Fibroblast of villous mesenchyme (primary cell): ENCODE measurements around the gene SPDYE1. TPM values are rescaled to one million over a fixed set of nuclear protein-coding genes. Genes with fewer than 3 reads are reported as not detected.
"Not testable (repeated sequence)": the region's sequence is repeated elsewhere in the genome, so short reads cannot be mapped to it uniquely, and the experiment has no call there.

ENCODE experiments used
- DNase-seq: peaks from one replicate; pipeline ENCODE4 v3.0.0-alpha.2; 2010; ENCODE audit warnings: low read depth
- H3K4me3 ChIP-seq: 2 replicates; pipeline ENCODE4 v1.5.1; 2011; ENCODE audit warnings: low read depth, mild to moderate bottlenecking, low read length
- total RNA-seq: library from RNA; depleted of rRNA; stranded (reverse); fragments of >200 nt; gene quantifications from 2 replicates; pipeline ENCODE4 v1.2.3, GENCODE V29; 2012
- TF ChIP-seq, protein P1 (sequence below): IDR thresholded peaks from 2 replicates; pipeline ENCODE4 v1.5.1; 2012; ENCODE audit warnings: low read depth, mild to moderate bottlenecking, low read length; ENCODE audit not compliant: insufficient read depth

Gene SPDYE1
- total RNA-seq, 1 donor = not detected

DNA sequence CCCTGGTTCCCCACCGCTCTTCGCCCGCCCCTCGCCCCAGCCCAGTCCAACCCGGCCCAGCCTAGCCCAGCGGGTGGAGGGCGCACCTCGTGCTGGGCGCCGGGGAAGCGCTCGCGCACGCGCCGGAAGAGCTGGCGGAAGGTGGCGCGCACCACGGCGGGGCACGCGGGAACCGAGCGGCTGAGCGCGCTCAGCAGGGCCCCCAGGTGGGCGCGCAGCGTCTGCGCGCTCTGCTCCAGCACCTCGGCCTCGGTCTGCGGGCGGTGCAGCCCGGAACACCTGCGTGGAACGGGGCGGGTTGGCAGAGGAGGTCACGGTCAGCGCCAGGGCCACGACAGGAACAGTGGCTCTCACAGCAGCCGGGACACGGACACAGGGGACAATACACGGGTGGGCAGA, 42.8 kb downstream of the SPDYE1 start:
- DNase-seq = not testable (repeated sequence)
- TF ChIP-seq, protein P1, sequence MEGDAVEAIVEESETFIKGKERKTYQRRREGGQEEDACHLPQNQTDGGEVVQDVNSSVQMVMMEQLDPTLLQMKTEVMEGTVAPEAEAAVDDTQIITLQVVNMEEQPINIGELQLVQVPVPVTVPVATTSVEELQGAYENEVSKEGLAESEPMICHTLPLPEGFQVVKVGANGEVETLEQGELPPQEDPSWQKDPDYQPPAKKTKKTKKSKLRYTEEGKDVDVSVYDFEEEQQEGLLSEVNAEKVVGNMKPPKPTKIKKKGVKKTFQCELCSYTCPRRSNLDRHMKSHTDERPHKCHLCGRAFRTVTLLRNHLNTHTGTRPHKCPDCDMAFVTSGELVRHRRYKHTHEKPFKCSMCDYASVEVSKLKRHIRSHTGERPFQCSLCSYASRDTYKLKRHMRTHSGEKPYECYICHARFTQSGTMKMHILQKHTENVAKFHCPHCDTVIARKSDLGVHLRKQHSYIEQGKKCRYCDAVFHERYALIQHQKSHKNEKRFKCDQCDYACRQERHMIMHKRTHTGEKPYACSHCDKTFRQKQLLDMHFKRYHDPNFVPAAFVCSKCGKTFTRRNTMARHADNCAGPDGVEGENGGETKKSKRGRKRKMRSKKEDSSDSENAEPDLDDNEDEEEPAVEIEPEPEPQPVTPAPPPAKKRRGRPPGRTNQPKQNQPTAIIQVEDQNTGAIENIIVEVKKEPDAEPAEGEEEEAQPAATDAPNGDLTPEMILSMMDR = peak; percentile 6
- peak overlapping the region; percentile 30 for H3K4me3 ChIP-seq

DNA sequence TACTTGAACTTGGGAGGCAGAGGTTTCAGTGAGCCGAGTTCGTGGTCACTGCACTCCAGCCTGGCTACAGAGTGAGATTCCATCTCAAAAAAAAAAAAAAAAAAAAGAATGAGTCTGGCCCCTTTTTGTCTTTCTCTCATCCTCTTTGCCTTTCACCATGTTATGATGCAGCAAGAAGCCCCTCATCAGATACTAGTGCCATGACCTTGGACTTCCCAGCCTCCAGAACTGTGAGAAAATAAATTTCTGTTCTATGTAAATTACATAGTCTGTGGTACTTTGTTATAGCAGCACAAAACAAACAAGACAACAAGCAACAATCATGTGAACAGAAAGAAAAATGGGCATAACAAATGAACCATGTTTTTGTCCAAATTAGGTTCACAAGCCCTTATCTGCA, 44.5 kb downstream of the SPDYE1 start:
- H3K4me3 ChIP-seq = no peak overlapping the region
- TF ChIP-seq, protein P1 = no peak
- DNase-seq = no peak

DNA sequence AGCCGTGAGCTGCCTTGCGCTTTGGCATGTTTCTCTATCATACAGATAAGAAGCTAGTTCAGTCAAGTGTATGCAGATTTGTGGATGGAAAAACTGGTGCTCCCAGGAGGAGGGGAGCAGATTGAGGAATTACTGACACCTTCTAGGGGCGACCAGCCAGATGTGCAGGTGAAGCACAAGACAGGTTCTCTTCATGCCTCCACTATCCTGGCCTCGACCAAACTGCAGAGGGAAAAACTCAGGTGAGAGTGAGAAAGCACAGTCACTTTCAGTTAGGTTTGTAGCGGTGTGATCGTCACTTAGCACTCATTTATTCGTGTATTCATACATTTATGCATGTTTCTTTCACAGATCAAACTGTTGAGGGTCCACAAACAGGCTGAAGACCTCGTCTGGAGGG, 46.2 kb downstream of the SPDYE1 start:
- peak overlapping the region; percentile 86 for H3K4me3 ChIP-seq
- no peak for DNase-seq
- TF ChIP-seq, protein P1 = no peak

DNA sequence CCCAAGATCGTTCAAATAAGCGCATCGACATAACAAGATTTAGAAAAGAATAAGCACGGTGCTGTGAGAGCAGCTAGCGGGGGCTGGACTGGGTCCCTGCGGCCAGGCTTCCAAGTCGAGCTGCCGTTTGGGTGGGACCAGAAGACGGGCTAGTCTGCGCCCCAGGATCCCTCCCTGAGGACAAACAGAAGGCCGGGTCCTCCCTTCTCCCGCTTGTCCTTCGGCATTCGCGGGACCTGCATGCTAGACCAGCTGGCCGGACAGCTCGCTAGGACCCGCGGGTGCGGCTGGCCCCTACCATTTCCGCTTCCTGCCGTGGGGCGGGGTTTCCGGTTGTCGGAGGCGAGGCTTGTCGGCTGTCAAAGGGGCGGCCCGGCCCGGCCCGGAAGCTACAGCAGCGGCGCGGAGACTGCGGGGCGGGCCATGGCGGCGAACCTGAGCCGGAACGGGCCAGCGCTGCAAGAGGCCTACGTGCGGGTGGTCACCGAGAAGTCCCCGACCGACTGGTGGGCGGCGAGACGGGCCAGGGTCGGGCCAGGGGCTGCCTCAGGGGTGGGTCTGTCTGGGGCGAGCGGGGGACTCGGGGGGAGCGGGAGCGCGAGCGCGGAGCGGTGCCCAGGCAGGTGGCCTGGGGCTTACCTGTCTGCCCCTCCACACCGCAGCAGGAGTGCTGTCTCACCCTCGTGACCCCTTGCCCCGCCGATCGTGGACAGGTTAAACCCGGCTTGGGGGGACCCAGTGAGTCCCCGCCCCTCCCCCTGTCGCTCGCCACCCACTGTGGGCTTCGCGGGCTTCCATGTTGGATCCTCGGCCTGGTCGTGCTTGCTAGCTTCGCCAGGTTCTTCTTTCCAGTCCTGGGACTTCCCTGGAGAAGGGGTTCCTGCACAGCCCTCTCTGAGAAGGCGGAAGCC, 46.9 kb downstream of the SPDYE1 start, which contains the start of gene DBNL:
DBNL (plus strand) TSS at position 388 of the 911 bp plus-strand sequence; CDS start at position 424, 36 bp downstream.
- peak; percentile 87 for DNase-seq
- TF ChIP-seq, protein P1 = no peak
- H3K4me3 ChIP-seq = peak within 1 kb of the TSS; percentile 86

DNA sequence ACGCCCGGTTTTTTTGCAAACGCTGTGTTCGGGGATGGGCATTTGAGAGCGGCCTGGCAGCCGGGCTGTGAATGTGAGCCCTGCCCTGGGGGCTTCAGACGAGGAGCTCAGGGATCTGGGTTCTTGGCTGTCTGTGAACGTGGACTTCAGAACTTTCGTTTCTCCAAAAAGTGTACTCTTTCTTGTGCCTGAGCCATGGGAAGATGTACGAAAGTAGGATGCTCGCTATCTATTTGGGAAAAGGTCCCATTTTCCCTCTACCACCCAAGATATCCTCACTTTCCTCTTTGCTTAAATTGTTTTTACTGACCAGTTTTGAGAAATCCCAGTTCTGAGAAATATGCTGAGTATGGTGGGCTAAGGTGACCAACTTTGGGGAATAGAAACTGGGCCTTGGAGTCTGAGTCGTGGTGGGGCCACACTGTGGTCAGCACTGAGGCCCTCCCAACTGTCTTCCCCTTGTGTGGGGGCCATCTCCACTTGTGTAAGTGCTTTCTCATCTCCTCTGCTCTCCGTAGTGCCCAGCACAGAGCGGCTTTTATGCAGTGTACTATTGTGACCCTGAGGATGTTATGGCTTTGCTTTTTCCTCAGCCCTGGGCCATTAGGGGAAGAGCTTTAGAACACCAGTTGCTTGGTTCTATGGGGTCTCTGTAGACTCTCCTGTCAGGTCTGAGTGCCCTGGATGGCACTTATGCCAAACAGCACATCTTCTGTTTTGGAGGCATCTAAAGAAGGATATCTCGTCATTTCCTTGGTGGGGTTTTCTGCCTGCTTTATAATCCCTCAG, 47.7 kb downstream of the SPDYE1 start:
- TF ChIP-seq, protein P1 = no peak
- no peak for DNase-seq
- peak overlapping the region; percentile 86 for H3K4me3 ChIP-seq

DNA sequence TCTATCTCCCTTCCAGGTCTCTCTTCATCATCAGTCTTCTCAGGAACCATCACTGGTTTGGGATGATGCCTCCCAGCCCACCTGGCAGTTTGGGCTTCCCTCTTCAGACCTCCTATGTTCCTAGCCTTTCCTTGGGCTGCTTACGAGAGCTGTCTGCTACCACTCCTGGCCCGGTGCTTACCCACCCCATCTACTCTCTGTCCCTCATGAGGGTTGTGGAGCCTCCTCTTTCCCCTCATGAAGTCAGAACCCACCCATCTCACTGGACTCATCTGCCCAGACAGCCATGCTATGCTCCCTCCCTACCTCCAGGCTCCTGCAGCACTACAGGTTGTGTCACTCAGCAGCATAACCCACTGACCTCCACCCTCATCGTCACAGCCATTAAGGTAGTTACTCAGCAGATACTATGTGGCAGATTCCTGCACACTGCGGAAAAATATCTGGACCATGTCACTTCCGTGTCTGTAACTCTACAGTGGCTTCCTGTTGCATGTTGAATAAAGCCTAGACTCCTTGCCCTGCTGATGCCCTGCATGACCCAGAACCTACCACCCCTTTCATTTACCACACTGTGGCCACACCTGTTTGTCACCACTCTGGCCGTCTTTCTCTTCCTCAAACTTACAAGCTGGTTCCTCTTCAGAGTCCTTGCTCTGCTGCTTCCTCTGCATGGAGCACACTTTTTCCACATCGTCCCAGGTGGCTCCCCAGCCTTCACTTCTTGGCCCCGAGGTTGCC, 48.8 kb downstream of the SPDYE1 start:
- TF ChIP-seq, protein P1 = no peak
- no peak for DNase-seq
- no peak overlapping the region for H3K4me3 ChIP-seq
